ENCODE results near the gene TAS2R20. TPM values are rescaled to one million over a fixed set of nuclear protein-coding genes. Genes with fewer than 3 reads are reported as not detected.

Gene TAS2R20
- total and polyA plus RNA-seq, 2 experiments from 2014 or later, result 3.9 TPM; not detected in 1

DNA sequence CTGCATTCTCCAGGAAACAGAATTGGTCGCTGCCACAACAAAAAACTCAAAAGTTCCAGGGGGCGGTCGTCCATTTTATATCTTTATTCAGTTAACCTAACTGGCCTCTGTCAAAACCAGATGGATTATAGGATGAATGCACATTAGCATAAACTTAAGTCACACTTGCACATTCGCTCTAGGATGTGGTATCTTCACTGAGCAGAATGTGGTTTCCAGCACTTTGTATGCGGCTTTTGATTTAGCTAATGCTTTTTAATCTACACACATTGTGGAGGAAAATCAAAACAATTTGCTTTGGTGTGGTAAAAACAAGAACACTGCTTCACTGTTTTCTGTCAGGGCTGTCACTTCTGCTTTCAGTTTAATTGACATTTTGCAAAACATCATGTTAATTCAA lies 15.9 kb downstream of the TAS2R20 start:
- Histone ChIP-seq H3K36me3 (ENCODE audit: insufficient read depth) (no peaks in the 10 kb centered on the region), H3K27me3 (ENCODE audit: insufficient read depth) (no peaks in the 10 kb centered on the region), H3K79me2 (replicated peaks; ENCODE audit: insufficient read depth) (no peaks in the 10 kb centered on the region), H2AFZ (no peak overlapping the region), H3F3A (replicated peaks; ENCODE audit: low read depth) (no peaks in the 10 kb centered on the region), H3K9me2 (ENCODE audit: insufficient read depth) (peaks cover 10% of the 10 kb centered on the region; the same call in 1 of the 2 replicates), H3K27ac (ENCODE audit: low read depth) (no peak overlapping the region), H3K4me1 (ENCODE audit: insufficient read depth) (peaks cover 20% of the 10 kb centered on the region), H4K20me1 (replicated peaks; ENCODE audit: insufficient read depth) (0 out of 2 replicates have a peak, but pooled peaks cover 5% of the 10 kb centered on the region), H3K4me2 (no peak overlapping the region), H3K4me3 (no peak overlapping the region)
- Mint-ChIP-seq H3K27me3 (ENCODE audit: insufficient read depth, low read depth, poor library complexity) (peaks cover 1% of the 10 kb centered on the region), H3K4me3 (no peak overlapping the region), H3K27ac (no peak overlapping the region), H3K4me1 (peaks cover 15% of the 10 kb centered on the region), H3K9me3 (no peaks in the 10 kb centered on the region), H3K36me3 (ENCODE audit: low read depth) (no peaks in the 10 kb centered on the region)
- TF ChIP-seq STAT1 (IDR thresholded peaks at IDR 0.05; ENCODE audit: unreplicated experiment) (no peak), EZH2 (IDR thresholded peaks at IDR 0.05; ENCODE audit: low read depth, unreplicated experiment) (no peak), CREB1 (CRISPR knock-in tag; IDR thresholded peaks at IDR 0.05; ENCODE audit: low read depth) (no peak), EZH2phosphoT487 (IDR thresholded peaks at IDR 0.05; ENCODE audit: unreplicated experiment) (no peak), ZNF331 (CRISPR knock-in tag; IDR thresholded peaks at IDR 0.05; ENCODE audit: low read depth) (no peak), POLR2AphosphoS5 (IDR thresholded peaks at IDR 0.05; ENCODE audit: low read depth) (no peak), ZNF114 (CRISPR knock-in tag; IDR thresholded peaks at IDR 0.05) (no peak), JUNB (IDR thresholded peaks at IDR 0.05; ENCODE audit: unreplicated experiment) (no peak)
- TF ChIP-seq, protein P1, sequence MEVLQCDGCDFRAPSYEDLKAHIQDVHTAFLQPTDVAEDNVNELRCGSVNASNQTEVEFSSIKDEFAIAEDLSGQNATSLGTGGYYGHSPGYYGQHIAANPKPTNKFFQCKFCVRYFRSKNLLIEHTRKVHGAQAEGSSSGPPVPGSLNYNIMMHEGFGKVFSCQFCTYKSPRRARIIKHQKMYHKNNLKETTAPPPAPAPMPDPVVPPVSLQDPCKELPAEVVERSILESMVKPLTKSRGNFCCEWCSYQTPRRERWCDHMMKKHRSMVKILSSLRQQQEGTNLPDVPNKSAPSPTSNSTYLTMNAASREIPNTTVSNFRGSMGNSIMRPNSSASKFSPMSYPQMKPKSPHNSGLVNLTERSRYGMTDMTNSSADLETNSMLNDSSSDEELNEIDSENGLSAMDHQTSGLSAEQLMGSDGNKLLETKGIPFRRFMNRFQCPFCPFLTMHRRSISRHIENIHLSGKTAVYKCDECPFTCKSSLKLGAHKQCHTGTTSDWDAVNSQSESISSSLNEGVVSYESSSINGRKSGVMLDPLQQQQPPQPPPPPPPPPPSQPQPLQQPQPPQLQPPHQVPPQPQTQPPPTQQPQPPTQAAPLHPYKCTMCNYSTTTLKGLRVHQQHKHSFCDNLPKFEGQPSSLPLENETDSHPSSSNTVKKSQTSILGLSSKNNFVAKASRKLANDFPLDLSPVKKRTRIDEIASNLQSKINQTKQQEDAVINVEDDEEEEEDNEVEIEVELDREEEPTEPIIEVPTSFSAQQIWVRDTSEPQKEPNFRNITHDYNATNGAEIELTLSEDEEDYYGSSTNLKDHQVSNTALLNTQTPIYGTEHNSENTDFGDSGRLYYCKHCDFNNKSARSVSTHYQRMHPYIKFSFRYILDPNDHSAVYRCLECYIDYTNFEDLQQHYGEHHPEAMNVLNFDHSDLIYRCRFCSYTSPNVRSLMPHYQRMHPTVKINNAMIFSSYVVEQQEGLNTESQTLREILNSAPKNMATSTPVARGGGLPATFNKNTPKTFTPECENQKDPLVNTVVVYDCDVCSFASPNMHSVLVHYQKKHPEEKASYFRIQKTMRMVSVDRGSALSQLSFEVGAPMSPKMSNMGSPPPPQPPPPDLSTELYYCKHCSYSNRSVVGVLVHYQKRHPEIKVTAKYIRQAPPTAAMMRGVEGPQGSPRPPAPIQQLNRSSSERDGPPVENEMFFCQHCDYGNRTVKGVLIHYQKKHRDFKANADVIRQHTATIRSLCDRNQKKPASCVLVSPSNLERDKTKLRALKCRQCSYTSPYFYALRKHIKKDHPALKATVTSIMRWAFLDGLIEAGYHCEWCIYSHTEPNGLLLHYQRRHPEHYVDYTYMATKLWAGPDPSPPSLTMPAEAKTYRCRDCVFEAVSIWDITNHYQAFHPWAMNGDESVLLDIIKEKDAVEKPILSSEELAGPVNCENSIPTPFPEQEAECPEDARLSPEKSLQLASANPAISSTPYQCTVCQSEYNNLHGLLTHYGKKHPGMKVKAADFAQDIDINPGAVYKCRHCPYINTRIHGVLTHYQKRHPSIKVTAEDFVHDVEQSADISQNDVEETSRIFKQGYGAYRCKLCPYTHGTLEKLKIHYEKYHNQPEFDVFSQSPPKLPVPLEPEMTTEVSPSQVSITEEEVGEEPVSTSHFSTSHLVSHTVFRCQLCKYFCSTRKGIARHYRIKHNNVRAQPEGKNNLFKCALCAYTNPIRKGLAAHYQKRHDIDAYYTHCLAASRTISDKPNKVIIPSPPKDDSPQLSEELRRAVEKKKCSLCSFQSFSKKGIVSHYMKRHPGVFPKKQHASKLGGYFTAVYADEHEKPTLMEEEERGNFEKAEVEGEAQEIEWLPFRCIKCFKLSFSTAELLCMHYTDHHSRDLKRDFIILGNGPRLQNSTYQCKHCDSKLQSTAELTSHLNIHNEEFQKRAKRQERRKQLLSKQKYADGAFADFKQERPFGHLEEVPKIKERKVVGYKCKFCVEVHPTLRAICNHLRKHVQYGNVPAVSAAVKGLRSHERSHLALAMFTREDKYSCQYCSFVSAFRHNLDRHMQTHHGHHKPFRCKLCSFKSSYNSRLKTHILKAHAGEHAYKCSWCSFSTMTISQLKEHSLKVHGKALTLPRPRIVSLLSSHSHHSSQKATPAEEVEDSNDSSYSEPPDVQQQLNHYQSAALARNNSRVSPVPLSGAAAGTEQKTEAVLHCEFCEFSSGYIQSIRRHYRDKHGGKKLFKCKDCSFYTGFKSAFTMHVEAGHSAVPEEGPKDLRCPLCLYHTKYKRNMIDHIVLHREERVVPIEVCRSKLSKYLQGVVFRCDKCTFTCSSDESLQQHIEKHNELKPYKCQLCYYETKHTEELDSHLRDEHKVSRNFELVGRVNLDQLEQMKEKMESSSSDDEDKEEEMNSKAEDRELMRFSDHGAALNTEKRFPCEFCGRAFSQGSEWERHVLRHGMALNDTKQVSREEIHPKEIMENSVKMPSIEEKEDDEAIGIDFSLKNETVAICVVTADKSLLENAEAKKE (CRISPR knock-in tag; IDR thresholded peaks at IDR 0.05), result no peak
- TF ChIP-seq, protein P2, sequence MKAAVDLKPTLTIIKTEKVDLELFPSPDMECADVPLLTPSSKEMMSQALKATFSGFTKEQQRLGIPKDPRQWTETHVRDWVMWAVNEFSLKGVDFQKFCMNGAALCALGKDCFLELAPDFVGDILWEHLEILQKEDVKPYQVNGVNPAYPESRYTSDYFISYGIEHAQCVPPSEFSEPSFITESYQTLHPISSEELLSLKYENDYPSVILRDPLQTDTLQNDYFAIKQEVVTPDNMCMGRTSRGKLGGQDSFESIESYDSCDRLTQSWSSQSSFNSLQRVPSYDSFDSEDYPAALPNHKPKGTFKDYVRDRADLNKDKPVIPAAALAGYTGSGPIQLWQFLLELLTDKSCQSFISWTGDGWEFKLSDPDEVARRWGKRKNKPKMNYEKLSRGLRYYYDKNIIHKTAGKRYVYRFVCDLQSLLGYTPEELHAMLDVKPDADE (IDR thresholded peaks at IDR 0.05), result no peak
- TF ChIP-seq, protein P3, sequence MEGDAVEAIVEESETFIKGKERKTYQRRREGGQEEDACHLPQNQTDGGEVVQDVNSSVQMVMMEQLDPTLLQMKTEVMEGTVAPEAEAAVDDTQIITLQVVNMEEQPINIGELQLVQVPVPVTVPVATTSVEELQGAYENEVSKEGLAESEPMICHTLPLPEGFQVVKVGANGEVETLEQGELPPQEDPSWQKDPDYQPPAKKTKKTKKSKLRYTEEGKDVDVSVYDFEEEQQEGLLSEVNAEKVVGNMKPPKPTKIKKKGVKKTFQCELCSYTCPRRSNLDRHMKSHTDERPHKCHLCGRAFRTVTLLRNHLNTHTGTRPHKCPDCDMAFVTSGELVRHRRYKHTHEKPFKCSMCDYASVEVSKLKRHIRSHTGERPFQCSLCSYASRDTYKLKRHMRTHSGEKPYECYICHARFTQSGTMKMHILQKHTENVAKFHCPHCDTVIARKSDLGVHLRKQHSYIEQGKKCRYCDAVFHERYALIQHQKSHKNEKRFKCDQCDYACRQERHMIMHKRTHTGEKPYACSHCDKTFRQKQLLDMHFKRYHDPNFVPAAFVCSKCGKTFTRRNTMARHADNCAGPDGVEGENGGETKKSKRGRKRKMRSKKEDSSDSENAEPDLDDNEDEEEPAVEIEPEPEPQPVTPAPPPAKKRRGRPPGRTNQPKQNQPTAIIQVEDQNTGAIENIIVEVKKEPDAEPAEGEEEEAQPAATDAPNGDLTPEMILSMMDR (conservative IDR thresholded peaks at IDR 0.05; ENCODE audit: low read depth in 2 of 2), result no peak
- TF ChIP-seq, protein P4, sequence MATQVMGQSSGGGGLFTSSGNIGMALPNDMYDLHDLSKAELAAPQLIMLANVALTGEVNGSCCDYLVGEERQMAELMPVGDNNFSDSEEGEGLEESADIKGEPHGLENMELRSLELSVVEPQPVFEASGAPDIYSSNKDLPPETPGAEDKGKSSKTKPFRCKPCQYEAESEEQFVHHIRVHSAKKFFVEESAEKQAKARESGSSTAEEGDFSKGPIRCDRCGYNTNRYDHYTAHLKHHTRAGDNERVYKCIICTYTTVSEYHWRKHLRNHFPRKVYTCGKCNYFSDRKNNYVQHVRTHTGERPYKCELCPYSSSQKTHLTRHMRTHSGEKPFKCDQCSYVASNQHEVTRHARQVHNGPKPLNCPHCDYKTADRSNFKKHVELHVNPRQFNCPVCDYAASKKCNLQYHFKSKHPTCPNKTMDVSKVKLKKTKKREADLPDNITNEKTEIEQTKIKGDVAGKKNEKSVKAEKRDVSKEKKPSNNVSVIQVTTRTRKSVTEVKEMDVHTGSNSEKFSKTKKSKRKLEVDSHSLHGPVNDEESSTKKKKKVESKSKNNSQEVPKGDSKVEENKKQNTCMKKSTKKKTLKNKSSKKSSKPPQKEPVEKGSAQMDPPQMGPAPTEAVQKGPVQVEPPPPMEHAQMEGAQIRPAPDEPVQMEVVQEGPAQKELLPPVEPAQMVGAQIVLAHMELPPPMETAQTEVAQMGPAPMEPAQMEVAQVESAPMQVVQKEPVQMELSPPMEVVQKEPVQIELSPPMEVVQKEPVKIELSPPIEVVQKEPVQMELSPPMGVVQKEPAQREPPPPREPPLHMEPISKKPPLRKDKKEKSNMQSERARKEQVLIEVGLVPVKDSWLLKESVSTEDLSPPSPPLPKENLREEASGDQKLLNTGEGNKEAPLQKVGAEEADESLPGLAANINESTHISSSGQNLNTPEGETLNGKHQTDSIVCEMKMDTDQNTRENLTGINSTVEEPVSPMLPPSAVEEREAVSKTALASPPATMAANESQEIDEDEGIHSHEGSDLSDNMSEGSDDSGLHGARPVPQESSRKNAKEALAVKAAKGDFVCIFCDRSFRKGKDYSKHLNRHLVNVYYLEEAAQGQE (IDR thresholded peaks at IDR 0.05; ENCODE audit: unreplicated experiment), result no peak
- DNase-seq (ENCODE audit: low spot score), result no peak
- ATAC-seq, result no peak
